Stimulated activated CD8-positive, alpha-beta memory T cell treated with anti-CD3 and anti-CD28 coated beads, Interleukin-12 subunit alpha, Interleukin-12 subunit beta, amount 100 ng/mL, for 24 hours (primary cell): ENCODE data around the gene SYNGR1.
"Not testable (repeated sequence)": the region's sequence is repeated elsewhere in the genome, so short reads cannot be mapped to it uniquely, and the experiment has no call there.

Experiments
- DNase-seq: peaks from one replicate; pipeline ENCODE4 v3.0.0-alpha.2; 2020; ENCODE audit errors: extremely low read depth

The SYNGR1 gene

GRCh38 chr22:39317084-39317774, 32.6 kb upstream of the SYNGR1 start:
- no peak for DNase-seq

DNA sequence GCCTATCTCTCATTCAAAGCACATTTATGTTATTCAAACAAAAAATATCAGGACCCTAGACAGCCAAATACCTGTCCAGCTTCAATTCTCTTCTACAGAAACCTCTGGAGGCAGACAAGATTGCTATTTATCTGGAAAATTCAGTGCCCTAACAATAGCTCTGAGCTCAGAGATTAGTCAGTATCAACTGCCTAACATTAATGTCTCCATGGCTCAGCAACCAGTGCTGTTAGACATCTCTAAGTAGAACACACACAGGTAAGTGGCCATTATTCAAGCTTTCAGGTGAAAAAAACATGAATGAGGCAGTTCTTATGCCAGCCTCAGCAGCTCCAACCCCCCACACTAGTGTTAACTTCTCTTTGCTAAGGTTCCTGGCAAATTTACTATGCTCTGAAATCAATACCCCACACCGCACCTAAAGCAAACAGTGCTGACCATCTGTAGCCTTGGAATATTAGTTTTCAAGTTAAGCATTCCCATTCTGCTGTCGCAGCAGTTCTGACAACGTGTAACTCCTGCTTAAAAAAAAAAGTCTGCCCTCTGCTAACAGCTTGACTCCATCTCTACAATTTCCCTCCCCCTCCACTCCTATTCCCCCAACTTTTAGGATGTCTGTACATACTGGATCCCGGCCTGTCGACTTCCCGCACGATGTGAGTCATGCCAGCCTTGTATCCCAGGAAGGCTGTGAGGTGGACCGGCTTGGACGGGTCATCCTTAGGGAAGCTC, 31.9 kb upstream of the SYNGR1 start:
- no peak for DNase-seq

- no peak for DNase-seq
Measured at GRCh38 chr22:39318507-39319283, 31.1 kb upstream of the SYNGR1 start.

- DNase-seq, result peak; percentile 74
Measured at GRCh38 chr22:39319284-39320022, 30.3 kb upstream of the SYNGR1 start, which contains the start of gene RPL3. Gene RPL3, minus strand, starts transcription at chr22:39319623. Its CDS starts 26 bp downstream, at chr22:39319597.

DNA sequence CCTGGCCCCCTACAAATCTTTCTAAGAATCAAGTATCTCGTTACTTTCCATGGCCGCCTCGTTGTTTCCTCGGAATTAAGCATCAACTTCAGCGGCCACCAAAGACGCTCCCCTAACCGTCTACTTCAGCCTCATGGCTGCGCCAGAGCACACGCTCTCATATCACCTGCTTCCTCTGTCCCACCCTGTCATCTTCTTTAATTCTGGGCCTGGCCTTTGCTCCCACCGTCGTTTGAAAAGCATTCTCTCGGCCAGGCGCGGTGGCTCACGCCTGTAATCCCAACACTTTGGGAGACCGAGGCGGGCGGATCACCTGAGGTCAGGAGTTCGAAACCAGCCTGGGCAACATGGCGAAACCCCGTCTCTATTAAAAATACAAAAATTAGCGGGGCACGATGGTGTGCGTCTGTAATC, 29.2 kb upstream of the SYNGR1 start:
- not testable (repeated sequence) for DNase-seq

GRCh38 chr22:39325392-39325932, 24.3 kb upstream of the SYNGR1 start:
- no peak for DNase-seq

DNA sequence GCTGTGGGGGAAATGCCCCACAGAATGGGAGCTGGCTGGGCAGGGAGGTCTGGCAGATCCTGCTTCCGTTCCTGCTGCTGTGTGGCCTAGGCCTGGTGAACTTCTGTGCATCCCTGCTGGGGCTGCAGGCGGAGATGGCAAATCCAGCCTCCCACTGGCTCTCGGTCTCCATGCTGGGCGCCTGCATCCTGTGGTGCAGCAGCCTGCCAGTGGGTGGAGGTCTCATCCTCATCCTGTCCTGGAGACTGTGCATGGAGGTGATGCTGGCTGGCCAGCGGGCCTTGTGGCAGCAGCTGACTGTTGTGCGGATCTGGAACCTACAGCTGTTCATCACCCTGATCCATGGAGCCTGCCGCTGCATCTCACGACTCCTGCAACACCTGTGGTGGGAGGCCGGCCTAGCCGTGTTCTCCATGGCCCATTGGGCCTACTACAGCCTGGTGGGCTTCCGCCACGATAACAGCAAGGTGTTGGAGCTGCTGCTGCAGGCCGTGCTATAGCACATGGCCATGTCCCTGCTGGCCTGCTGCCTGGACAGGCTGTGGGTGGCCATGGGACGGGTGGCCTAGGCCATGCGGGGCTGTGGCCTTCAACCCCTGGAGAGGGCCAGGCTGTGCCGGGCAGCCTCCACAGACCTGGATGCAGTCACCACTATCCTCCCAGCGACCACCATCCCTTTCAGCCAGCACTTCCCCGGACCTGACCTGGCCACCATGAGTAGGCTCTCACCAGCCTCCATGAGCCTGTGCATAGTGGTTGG, 21.6 kb upstream of the SYNGR1 start:
- no peak for DNase-seq

GRCh38 chr22:39330553-39330952, 19.2 kb upstream of the SYNGR1 start:
- DNase-seq, result not testable (repeated sequence)

DNA sequence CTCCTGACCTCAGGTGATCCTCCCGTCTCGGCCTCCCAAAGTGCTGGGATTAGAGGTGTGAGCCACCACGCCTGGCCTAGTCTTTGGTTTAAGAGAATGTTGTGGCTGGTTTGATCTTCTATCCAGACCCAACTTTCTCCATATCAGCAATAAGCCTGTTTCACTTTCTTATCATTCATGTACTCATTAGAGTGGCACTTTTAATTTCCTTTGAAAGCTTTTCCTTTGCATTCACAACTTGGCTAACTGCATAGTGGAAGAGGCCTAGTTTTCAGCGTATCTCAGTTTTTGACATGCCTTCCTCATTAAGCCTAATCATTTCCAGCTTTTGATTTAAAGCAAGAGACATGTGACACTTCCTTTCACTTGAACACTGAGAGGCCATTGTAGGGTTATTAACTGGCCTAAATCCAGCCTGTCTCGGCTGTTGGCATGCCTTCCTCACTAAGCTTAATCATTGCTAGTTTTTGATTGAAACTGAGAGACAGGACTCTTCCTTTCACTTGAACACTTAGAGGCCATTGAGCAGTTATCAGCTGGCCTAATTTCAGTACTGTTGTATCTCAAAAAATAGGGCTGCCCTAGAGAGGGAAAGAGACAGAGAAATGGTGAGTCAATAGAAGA, 17.2 kb upstream of the SYNGR1 start:
- DNase-seq, result no peak

DNA sequence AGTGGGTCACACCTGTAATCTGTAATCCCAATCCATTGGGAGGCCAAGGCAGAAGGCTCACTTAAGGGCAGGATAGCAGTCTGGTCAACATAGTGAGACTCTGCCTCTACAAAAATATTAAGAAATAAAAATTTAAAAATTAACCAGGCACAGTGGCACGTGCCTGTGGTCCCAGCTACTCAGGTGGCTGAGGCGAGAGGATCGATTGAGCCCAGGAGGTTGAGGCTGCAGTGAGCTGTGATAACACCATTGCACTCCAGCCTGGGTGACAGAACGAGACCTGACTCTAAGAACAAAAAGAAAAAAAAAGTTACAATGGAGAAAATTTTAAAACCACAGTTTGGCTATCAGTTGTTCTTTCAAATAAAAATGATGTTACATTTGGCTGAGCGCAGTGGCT, 13.4 kb upstream of the SYNGR1 start:
- DNase-seq, result no peak

- DNase-seq, result not testable (repeated sequence)
Measured at GRCh38 chr22:39339775-39340174, 10.0 kb upstream of the SYNGR1 start.

- DNase-seq, result no peak
Measured at GRCh38 chr22:39341179-39341578, 8.6 kb upstream of the SYNGR1 start.

GRCh38 chr22:39343259-39344045, 6.3 kb upstream of the SYNGR1 start:
- DNase-seq, result peak; percentile 11

DNA sequence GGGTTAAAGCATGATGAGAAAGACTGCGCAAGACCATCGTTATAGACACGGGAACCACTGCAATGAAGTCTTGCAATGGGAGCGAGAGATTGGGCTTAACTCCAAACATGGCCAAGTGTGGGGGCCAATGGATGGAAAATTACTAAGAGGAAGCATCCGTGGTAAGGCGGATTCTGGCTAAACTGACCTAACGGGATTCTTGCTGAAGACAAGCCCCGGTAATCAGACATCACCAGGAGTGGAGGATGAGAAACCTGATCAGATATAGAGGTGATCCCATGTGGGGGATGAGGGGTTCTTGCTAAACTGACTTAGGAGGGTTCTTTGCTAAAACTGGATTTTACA, 5.8 kb upstream of the SYNGR1 start:
- DNase-seq, result no peak

GRCh38 chr22:39345231-39345630, 4.6 kb upstream of the SYNGR1 start:
- DNase-seq, result no peak

- DNase-seq, result no peak
Measured at GRCh38 chr22:39348909-39349505, 784 bp upstream of the SYNGR1 start.

- no peak for DNase-seq
Measured at GRCh38 chr22:39349506-39349966, 255 bp upstream of the SYNGR1 start.

- no peak for DNase-seq
Measured at GRCh38 chr22:39350757-39351688, 1.2 kb downstream of the SYNGR1 start.
